Liver (tissue), 9 donors: ENCODE measurements around the gene KCTD5. TPM values are rescaled to one million over a fixed set of nuclear protein-coding genes. Genes with fewer than 3 reads are reported as not detected.

Experiments used
- DNase-seq: peaks from one replicate; pipeline ENCODE4 v3.0.0-alpha.2; 2017; ENCODE audit warnings: low spot score
- H3K27ac ChIP-seq, 2 donors: one replicate each; pipeline ENCODE4 v1.7.0; 2013; ENCODE audit warnings: inconsistent platforms in 2 of 2, low read length in 2 of 2, control low read depth in 1 of 2, low read depth in 1 of 2, mild to moderate bottlenecking in 1 of 2
- H3K27me3 ChIP-seq, 4 donors: one replicate each; pipeline versions ENCODE4 v1.6.1 to v1.7.0; 2013; ENCODE audit warnings: low read length in 3 of 4, inconsistent platforms in 1 of 4, mild to moderate bottlenecking in 1 of 4, moderate library complexity in 1 of 4; ENCODE audit not compliant: control insufficient read depth in 4 of 4, insufficient read depth in 4 of 4
- H3K36me3 ChIP-seq, 4 donors: one replicate each; pipeline versions ENCODE4 v1.6.1 to v1.7.0; 2013; ENCODE audit warnings: low read length in 3 of 4, mild to moderate bottlenecking in 3 of 4, low read depth in 1 of 4, moderate library complexity in 1 of 4; ENCODE audit not compliant: control insufficient read depth in 4 of 4, insufficient read depth in 3 of 4
- H3K4me1 ChIP-seq, 4 donors: one replicate each; pipeline versions ENCODE4 v1.6.1 to v1.7.0; 2013; ENCODE audit warnings: low read length in 3 of 4, mild to moderate bottlenecking in 3 of 4, moderate library complexity in 1 of 4; ENCODE audit not compliant: control insufficient read depth in 4 of 4, insufficient read depth in 4 of 4
- H3K4me3 ChIP-seq, 3 donors: one replicate each; pipeline versions ENCODE4 v1.6.1 to v1.7.0; 2013; ENCODE audit warnings: low read length in 3 of 3, control low read depth in 1 of 3, low read depth in 1 of 3, mild to moderate bottlenecking in 1 of 3
- H3K9ac ChIP-seq, 2 donors: one replicate each; pipeline ENCODE4 v1.7.0; 2013; ENCODE audit warnings: low read length in 2 of 2, mild to moderate bottlenecking in 2 of 2, moderate library complexity in 2 of 2, control low read depth in 1 of 2, low read depth in 1 of 2
- H3K9me3 ChIP-seq, 4 donors: one replicate each; pipeline versions ENCODE4 v1.6.1 to v1.7.0; 2013; ENCODE audit warnings: low read length in 3 of 4; ENCODE audit not compliant: control insufficient read depth in 4 of 4
- CTCF ChIP-seq: fragments of 150-350 bp; IDR thresholded peaks from 2 replicates; pipeline ENCODE4 v1.5.1; 2017; ENCODE audit warnings: improper control_type of control experiment, low read depth, low read length; ENCODE audit not compliant: missing input control
- EGR1 ChIP-seq, 2 donors: IDR thresholded peaks; 2 replicates each; pipeline ENCODE4 v1.6.1; 2016 to 2018; ENCODE audit warnings: antibody characterized with exemption in 2 of 2, low read depth in 2 of 2
- FOXA1 ChIP-seq: IDR thresholded peaks from 2 replicates; pipeline ENCODE4 v1.6.1; 2016; ENCODE audit warnings: antibody characterized with exemption
- FOXA2 ChIP-seq: IDR thresholded peaks from 2 replicates; pipeline ENCODE4 v1.6.1; 2016; ENCODE audit warnings: antibody characterized with exemption
- GABPA ChIP-seq, 2 donors: IDR thresholded peaks in 1 of 2; conservative IDR thresholded peaks in 1 of 2; 2 replicates each; pipeline ENCODE4 v1.6.1; 2016; ENCODE audit warnings: antibody characterized with exemption in 2 of 2, mild to moderate bottlenecking in 1 of 2, moderate library complexity in 1 of 2
- JUND ChIP-seq, 2 donors: IDR thresholded peaks; 2 replicates each; pipeline ENCODE4 v1.6.1; 2016; ENCODE audit warnings: antibody characterized with exemption in 2 of 2
- NR2F2 ChIP-seq: IDR thresholded peaks from 2 replicates; pipeline ENCODE4 v1.6.1; 2016; ENCODE audit warnings: antibody characterized with exemption
- RAD21 ChIP-seq, 2 donors: IDR thresholded peaks; 2 replicates each; pipeline ENCODE4 v1.6.1; 2016; ENCODE audit warnings: antibody characterized with exemption in 2 of 2, mild to moderate bottlenecking in 2 of 2
- RXRA ChIP-seq, 2 donors: IDR thresholded peaks; 2 replicates each; pipeline ENCODE4 v1.6.1; 2017 to 2018; ENCODE audit warnings: antibody characterized with exemption in 2 of 2, mild to moderate bottlenecking in 1 of 2
- SP1 ChIP-seq: IDR thresholded peaks from 2 replicates; pipeline ENCODE4 v1.6.1; 2018; ENCODE audit warnings: antibody characterized with exemption, mild to moderate bottlenecking
- YY1 ChIP-seq: IDR thresholded peaks from 2 replicates; pipeline ENCODE4 v1.6.1; 2016; ENCODE audit warnings: antibody characterized with exemption, mild to moderate bottlenecking
- ZBTB33 ChIP-seq: IDR thresholded peaks from 2 replicates; pipeline ENCODE4 v1.6.1; 2016; ENCODE audit warnings: antibody characterized with exemption
- WGBS: extraction: QIAGEN DNeasy Blood & Tissue Kit; methylation state at CpG from one replicate; pipeline ENCODE4 v1.1.7; 2013; 5-methylcytosine and 5-hydroxymethylcytosine counted together
- polyA plus RNA-seq, 2 donors: library from polyadenylated mRNA; stranded (reverse) in 1 of 2; unstranded in 1 of 2; fragments of 200-250 nt in 1 of 2; fragments of >200 nt in 1 of 2; fragmentation: Nextera tagmentation in 1 of 2; extraction: Ambion mirVana in 1 of 2; gene quantifications; one replicate each; pipeline versions ENCODE4 v1.2.1 to v1.2.3, GENCODE V29; 2013 to 2015
- total RNA-seq, 2 donors: library from RNA; depleted of rRNA; stranded (reverse); fragments of >200 nt; gene quantifications; one replicate each; pipeline ENCODE4 v1.2.3, GENCODE V29; 2014
- TF ChIP-seq, protein P1 (sequence below): IDR thresholded peaks from 2 replicates; pipeline ENCODE4 v1.6.1; 2016; ENCODE audit warnings: antibody characterized with exemption
- TF ChIP-seq, protein P2 (sequence below): IDR thresholded peaks from 2 replicates; pipeline ENCODE4 v1.6.1; 2016; ENCODE audit warnings: antibody characterized with exemption, mild to moderate bottlenecking
- donor health status: healthy.
- donor health status: healthy.
- donor health status: healthy.
- donor health status: healthy.
- donor health status: healthy.

The KCTD5 gene
- total and polyA plus RNA-seq, 4 donors = 8.3 to 14.2 (median 11.5) TPM

GRCh38 chr16:2710711-2711231 is 28.4 kb downstream of the KCTD5 start (continued):
- TF ChIP-seq CTCF = no peak
- no peak for TF ChIP-seq FOXA2
- no peak for TF ChIP-seq YY1

GRCh38 chr16:2711370-2712062 is 29.2 kb downstream of the KCTD5 start:
- TF ChIP-seq GABPA (IDR thresholded peaks at IDR 0.05 in 1 of 2, conservative IDR thresholded peaks at IDR 0.05 in 1 of 2) (no peak), NR2F2 (no peak), RXRA (IDR thresholded peaks at IDR 0.05) (no peak), FOXA2 (no peak), YY1 (no peak)
- TF ChIP-seq, protein P1, sequence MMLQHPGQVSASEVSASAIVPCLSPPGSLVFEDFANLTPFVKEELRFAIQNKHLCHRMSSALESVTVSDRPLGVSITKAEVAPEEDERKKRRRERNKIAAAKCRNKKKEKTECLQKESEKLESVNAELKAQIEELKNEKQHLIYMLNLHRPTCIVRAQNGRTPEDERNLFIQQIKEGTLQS = no peak
- TF ChIP-seq, protein P2, sequence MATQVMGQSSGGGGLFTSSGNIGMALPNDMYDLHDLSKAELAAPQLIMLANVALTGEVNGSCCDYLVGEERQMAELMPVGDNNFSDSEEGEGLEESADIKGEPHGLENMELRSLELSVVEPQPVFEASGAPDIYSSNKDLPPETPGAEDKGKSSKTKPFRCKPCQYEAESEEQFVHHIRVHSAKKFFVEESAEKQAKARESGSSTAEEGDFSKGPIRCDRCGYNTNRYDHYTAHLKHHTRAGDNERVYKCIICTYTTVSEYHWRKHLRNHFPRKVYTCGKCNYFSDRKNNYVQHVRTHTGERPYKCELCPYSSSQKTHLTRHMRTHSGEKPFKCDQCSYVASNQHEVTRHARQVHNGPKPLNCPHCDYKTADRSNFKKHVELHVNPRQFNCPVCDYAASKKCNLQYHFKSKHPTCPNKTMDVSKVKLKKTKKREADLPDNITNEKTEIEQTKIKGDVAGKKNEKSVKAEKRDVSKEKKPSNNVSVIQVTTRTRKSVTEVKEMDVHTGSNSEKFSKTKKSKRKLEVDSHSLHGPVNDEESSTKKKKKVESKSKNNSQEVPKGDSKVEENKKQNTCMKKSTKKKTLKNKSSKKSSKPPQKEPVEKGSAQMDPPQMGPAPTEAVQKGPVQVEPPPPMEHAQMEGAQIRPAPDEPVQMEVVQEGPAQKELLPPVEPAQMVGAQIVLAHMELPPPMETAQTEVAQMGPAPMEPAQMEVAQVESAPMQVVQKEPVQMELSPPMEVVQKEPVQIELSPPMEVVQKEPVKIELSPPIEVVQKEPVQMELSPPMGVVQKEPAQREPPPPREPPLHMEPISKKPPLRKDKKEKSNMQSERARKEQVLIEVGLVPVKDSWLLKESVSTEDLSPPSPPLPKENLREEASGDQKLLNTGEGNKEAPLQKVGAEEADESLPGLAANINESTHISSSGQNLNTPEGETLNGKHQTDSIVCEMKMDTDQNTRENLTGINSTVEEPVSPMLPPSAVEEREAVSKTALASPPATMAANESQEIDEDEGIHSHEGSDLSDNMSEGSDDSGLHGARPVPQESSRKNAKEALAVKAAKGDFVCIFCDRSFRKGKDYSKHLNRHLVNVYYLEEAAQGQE = no peak
- H3K4me1 ChIP-seq = no peaks in the 10 kb centered on the region
- H3K4me3 ChIP-seq = no peak overlapping the region
- no peak overlapping the region for H3K27ac ChIP-seq
- H3K36me3 ChIP-seq = peaks cover 7 to 24% (median 12%) of the 10 kb centered on the region in 4 donors
- no peaks in the 10 kb centered on the region for H3K9me3 ChIP-seq
- WGBS = 64% methylated on average over 22 of the region's 22 CpGs
- H3K9ac ChIP-seq = no peak overlapping the region
- no peaks in the 10 kb centered on the region for H3K27me3 ChIP-seq
- no peak for DNase-seq

DNA sequence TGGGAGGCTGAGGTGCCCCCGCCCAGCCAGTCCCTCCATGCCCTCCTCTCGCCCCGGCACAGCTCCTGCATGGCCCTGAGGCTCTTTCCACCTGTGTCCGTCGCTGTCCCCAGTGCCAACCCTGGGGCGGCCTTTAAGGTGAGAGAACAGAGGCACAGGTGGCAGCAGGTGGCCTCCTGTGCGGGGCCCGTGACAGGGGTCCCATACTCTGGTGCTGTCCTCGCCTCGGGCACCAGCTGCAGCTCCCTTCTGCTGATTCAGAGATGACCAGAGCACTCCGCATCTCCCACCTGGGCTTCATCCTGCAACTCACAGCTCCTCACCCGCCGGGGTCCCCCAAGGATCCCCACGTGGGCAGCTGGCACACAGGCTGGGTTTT is 29.7 kb downstream of the KCTD5 start:
- Histone ChIP-seq H3K27ac (no peak overlapping the region), H3K9ac (no peak overlapping the region), H3K4me1 (no peaks in the 10 kb centered on the region), H3K27me3 (no peaks in the 10 kb centered on the region), H3K4me3 (no peak overlapping the region), H3K9me3 (no peaks in the 10 kb centered on the region), H3K36me3 (peaks cover 7 to 21% (median 12%) of the 10 kb centered on the region in 4 donors)
- 76% methylated on average over 14 of the region's 14 CpGs for WGBS
- DNase-seq = no peak
- TF ChIP-seq FOXA2 = no peak
- TF ChIP-seq, protein P1 = no peak
- no peak for TF ChIP-seq RXRA (IDR thresholded peaks at IDR 0.05)
- no peak for TF ChIP-seq SP1
- TF ChIP-seq FOXA1 = no peak
- TF ChIP-seq RAD21 (IDR thresholded peaks at IDR 0.05) = no peak
- TF ChIP-seq, protein P2 = no peak
- no peak for TF ChIP-seq JUND (IDR thresholded peaks at IDR 0.05)
- no peak for TF ChIP-seq CTCF
- TF ChIP-seq ZBTB33 = no peak
- no peak for TF ChIP-seq EGR1 (IDR thresholded peaks at IDR 0.05; ENCODE audit: low read depth in 2 of 2)
